ENCODE results near the gene FUNDC1. TPM values are rescaled to one million over a fixed set of nuclear protein-coding genes. Genes with fewer than 3 reads are reported as not detected.

The FUNDC1 gene
- total and polyA plus RNA-seq, 8 donors = 2.6 to 11.8 (median 5.8) TPM

DNA sequence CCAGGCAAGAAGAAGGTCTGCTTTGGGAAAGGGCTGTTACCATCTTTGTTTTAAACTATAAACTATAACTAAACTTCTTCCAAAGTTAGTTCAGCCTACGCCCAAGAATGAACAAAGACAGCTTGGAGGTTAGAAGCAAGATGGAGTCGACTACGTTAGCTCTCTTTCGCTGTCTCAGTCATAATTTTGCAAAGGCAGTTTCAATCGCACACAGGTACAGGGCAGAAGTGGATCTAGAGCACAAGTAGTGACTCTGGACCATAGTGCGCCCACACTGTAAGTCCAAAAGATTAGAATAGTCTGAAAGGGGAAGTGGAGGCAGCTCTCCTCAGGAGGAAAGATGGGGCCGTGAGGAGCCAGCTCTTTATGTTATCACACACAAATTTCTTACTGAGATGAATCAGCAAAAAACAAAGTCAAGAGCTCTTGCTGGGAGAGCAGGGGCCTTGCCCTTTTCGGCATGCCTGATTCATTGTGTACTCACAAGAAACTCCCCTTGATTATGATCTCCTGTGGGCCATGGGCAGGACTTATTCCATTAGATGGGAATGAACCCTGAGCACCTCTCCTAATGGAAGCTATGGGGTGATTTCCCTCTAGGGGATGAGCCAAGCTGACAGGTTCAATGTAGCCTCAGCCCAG, 58.6 kb downstream of the FUNDC1 start:
- Histone ChIP-seq H3K4me1 (no peaks in the 10 kb centered on the region), H3K9me3 (no peaks in the 10 kb centered on the region), H3K27me3 (peaks cover 0 to 3% (median 0%) of the 10 kb centered on the region in 4 donors), H3K27ac (no peak overlapping the region), H3K4me3 (no peak overlapping the region), H3K36me3 (no peaks in the 10 kb centered on the region)
- FAIRE-seq = no peak
- ATAC-seq = no peak
- TF ChIP-seq, protein P1, sequence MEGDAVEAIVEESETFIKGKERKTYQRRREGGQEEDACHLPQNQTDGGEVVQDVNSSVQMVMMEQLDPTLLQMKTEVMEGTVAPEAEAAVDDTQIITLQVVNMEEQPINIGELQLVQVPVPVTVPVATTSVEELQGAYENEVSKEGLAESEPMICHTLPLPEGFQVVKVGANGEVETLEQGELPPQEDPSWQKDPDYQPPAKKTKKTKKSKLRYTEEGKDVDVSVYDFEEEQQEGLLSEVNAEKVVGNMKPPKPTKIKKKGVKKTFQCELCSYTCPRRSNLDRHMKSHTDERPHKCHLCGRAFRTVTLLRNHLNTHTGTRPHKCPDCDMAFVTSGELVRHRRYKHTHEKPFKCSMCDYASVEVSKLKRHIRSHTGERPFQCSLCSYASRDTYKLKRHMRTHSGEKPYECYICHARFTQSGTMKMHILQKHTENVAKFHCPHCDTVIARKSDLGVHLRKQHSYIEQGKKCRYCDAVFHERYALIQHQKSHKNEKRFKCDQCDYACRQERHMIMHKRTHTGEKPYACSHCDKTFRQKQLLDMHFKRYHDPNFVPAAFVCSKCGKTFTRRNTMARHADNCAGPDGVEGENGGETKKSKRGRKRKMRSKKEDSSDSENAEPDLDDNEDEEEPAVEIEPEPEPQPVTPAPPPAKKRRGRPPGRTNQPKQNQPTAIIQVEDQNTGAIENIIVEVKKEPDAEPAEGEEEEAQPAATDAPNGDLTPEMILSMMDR (IDR thresholded peaks at IDR 0.05) = no peak
- 85 to 87% methylated on average over 8 of the region's 8 CpGs for WGBS, 2 donors
- no peak for DNase-seq
- intact Hi-C loops (cut with DNase I) = no loop called here

DNA sequence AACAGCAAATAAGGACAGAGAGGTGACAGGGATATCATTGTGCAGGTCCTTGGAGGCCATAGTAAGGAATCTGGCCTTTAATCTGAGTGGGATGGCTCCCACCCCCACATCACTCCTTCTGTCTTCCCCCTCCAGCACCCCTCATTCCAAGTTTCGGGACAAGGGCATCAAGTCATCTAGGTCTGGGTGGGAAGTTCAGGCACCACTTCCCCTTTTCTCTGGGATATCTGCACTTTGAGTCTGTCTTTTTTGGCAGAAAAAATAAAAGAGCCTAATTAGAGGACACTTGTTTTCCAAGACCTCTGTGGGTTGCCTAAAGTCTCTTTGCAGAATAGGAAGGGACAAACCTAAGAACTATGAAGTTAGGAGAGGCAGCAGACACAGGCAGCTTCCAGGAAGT, 60.1 kb downstream of the FUNDC1 start:
- H3K4me3 ChIP-seq = no peak overlapping the region
- FAIRE-seq (no peak), DNase-seq (no peak), ATAC-seq (no peak)
- H3K36me3 ChIP-seq = no peaks in the 10 kb centered on the region
- H3K27ac ChIP-seq = no peak overlapping the region
- no peaks in the 10 kb centered on the region for H3K4me1 ChIP-seq
- 67 to 80% methylated on average over 1 of the region's 1 CpG for WGBS, 2 donors
- peaks cover 0 to 3% (median 0%) of the 10 kb centered on the region in 4 donors for H3K27me3 ChIP-seq
- intact Hi-C loops (cut with DNase I) = no loop called here
- TF ChIP-seq, protein P1 (IDR thresholded peaks at IDR 0.05) = no peak
- H3K9me3 ChIP-seq = no peaks in the 10 kb centered on the region

DNA sequence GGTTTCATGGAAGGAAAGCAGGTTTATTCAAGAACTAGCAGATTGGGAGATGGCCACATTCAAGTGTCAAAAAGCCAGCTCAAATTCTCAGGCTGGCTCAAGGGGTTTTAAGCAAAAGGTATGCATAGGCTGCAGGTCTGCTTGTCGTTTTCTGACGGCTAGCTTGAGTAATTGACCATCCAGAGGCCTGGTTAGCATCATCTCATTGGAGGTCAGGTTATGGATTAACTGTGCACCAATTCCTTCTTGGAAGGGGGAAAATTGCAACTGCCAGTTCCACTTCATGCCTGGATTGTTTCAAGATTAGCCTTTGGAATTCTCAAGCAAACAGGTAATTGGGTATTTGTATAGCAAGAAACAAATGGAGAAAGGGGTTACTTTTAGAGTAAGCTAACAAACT, 62.1 kb downstream of the FUNDC1 start:
- WGBS, 2 donors = 47 to 54% methylated on average over 2 of the region's 2 CpGs
- FAIRE-seq = no peak
- H3K27ac ChIP-seq = no peak overlapping the region

DNA sequence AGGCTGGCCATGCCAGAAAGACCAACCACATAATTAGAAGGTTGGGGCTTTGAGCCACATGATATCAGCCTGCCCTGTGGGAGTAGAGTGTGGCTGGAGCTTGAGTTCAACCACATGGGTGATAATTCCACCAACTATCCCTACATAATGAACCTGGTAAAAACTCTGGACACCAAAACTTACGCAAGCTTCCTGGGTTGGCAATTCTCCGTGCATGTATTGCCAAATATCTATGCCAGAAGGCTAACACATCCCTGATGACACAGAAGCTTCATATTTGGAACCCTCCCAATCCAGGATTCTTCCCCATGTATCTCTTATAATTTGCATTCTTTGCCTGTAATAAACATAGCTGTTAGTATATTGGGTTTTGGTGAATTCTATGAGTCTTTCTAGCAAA, 68.2 kb downstream of the FUNDC1 start:
- H3K27me3 ChIP-seq = peaks cover 0 to 4% (median 0%) of the 10 kb centered on the region in 4 donors
- ATAC-seq = no peak
- no peaks in the 10 kb centered on the region for H3K4me1 ChIP-seq
- no peak for DNase-seq
- no peaks in the 10 kb centered on the region for H3K9me3 ChIP-seq
- H3K27ac ChIP-seq = no peak overlapping the region
- H3K4me3 ChIP-seq = no peak overlapping the region
- FAIRE-seq = no peak
- 77 to 91% methylated on average over 2 of the region's 2 CpGs for WGBS, 2 donors
- H3K36me3 ChIP-seq = no peaks in the 10 kb centered on the region
- TF ChIP-seq, protein P1 (IDR thresholded peaks at IDR 0.05) = no peak
- intact Hi-C loops (cut with DNase I) = no loop called here

More for the DNA sequence above, 62.1 kb downstream of the FUNDC1 start:
- TF ChIP-seq, protein P1 (IDR thresholded peaks at IDR 0.05) = no peak
- no peak overlapping the region for H3K4me3 ChIP-seq
- H3K36me3 ChIP-seq = no peaks in the 10 kb centered on the region
- H3K27me3 ChIP-seq = peaks cover 0 to 1% (median 0%) of the 10 kb centered on the region in 4 donors
- no peaks in the 10 kb centered on the region for H3K9me3 ChIP-seq
- DNase-seq = peak in 1 of 6 donors; percentile 13
- peak in 1 of 4 donors; percentile 46 for ATAC-seq
- no peaks in the 10 kb centered on the region for H3K4me1 ChIP-seq
- intact Hi-C loops (cut with DNase I) = no loop called here

Other genes starting within 250 kb of the FUNDC1 start
- gene EFHC2, start 199.2 kb downstream of the FUNDC1 start, total RNA-seq = 1 to 10 TPM in 1 of 6 donors, under 1 TPM in 5; 0.09 to 1.9 (median 0.30) TPM
- under 1 TPM; 0.53 to 0.68 TPM for gene EFHC2, start 199.2 kb downstream of the FUNDC1 start, polyA plus RNA-seq

All from pancreas (tissue), 10 donors.